HCT116 (cell line): Measurements from ENCODE around the gene STC2. TPM values are rescaled to one million over a fixed set of nuclear protein-coding genes. Genes with fewer than 3 reads are reported as not detected.
"Not testable (repeated sequence)": the region's sequence is repeated elsewhere in the genome, so short reads cannot be mapped to it uniquely, and the experiment has no call there.

Source experiments
- ATAC-seq: fragments of 200-7000 bp; cut with Tn5 transposase; 2 replicates; pipeline ENCODE4 v1.9.1; 2020; ENCODE audit warnings: mild to moderate bottlenecking, moderate library complexity
- BruUV-seq: library from RNA; stranded (reverse); fragments of 400-500 nt; replicated peaks from 2 replicates; lab custom pipeline; 2021; lab: Mats Ljungman, UMichigan
- CTCF ChIA-PET: fragments of 300-600 bp; sonication (Branson Sonifier 250); formaldehyde crosslinking; loops from one replicate; lab custom pipeline; 2021; ENCODE audit warnings: antibody characterized with exemption; lab: Charles Lee
- POLR2A ChIA-PET: fragments of 300-600, 350-600 bp; sonication (Branson Sonifier 250); formaldehyde crosslinking; loops from one replicate; lab custom pipeline; 2021; ENCODE audit warnings: antibody characterized with exemption; lab: Charles Lee
- RAD21 ChIA-PET, 2 experiments: fragments of 300-600 bp; sonication (Branson Sonifier 250); formaldehyde crosslinking; loops; one replicate each; lab custom pipeline; 2023; ENCODE audit warnings: low total read pairs in 2 of 2; ENCODE audit not compliant: uncharacterized antibody in 2 of 2, unreplicated experiment in 2 of 2, low non-redundant PET in 1 of 2; lab: Charles Lee
- DNase-seq: peaks from one replicate; pipeline ENCODE4 v3.0.0-alpha.2; 2010; ENCODE audit warnings: low read depth, low spot score
- H2AFZ ChIP-seq: fragments of 200-600 bp; shearing (Covaris generic), sonication (generic); 2 replicates; pipeline ENCODE4 v1.6.1; 2017; ENCODE audit warnings: low read depth, mixed run types, mixed read lengths, antibody characterized with exemption, low read length; ENCODE audit not compliant: poor library complexity, severe bottlenecking
- H3K27ac ChIP-seq: 2 replicates; pipeline ENCODE4 v1.5.1; 2012; ENCODE audit warnings: low read depth, low read length
- H3K27me3 ChIP-seq: fragments of 200-600 bp; sonication (generic); 2 replicates; pipeline ENCODE4 v1.6.1; 2016; ENCODE audit warnings: mixed run types, low read length, mixed read lengths; ENCODE audit not compliant: insufficient read depth
- H3K36me3 ChIP-seq, 2 experiments: fragments of 200-500 bp in 1 of 2; fragments of 200-600 bp in 1 of 2; sonication (Bioruptor generic) in 1 of 2; sonication (generic) in 1 of 2; 2 replicates each; pipeline versions ENCODE4 v1.5.1 to v1.6.1; 2014 to 2016; ENCODE audit warnings: low read length in 2 of 2, inconsistent platforms in 1 of 2, mixed read lengths in 1 of 2, mixed run types in 1 of 2; ENCODE audit not compliant: insufficient read depth in 2 of 2, control insufficient read depth in 1 of 2
- H3K4me1 ChIP-seq, 2 experiments: fragments of 200-600 bp in 1 of 2; sonication (generic) in 1 of 2; 2 replicates each; pipeline versions ENCODE4 v1.5.1 to v1.6.1; 2012 to 2017; ENCODE audit warnings: low read length in 2 of 2, inconsistent platforms in 1 of 2, mild to moderate bottlenecking in 1 of 2, mixed read lengths in 1 of 2, mixed run types in 1 of 2, moderate library complexity in 1 of 2; ENCODE audit not compliant: insufficient read depth in 2 of 2, control insufficient read depth in 1 of 2
- H3K4me2 ChIP-seq: fragments of 200-600 bp; sonication (generic); 2 replicates; pipeline ENCODE4 v1.6.1; 2017; ENCODE audit warnings: mixed run types, low read length, mixed read lengths
- H3K4me3 ChIP-seq, 2 experiments: fragments of 200-600 bp in 1 of 2; sonication (generic) in 1 of 2; replicated peaks in 1 of 2; 2 replicates each; pipeline ENCODE4 v1.5.1; 2011 to 2016; ENCODE audit warnings: low read length in 2 of 2, control low read depth in 1 of 2, low read depth in 1 of 2, mild to moderate bottlenecking in 1 of 2, mixed read lengths in 1 of 2, mixed run types in 1 of 2
- H3K79me2 ChIP-seq: fragments of 200-600 bp; sonication (generic); 2 replicates; pipeline ENCODE4 v1.6.1; 2017; ENCODE audit warnings: mild to moderate bottlenecking, mixed run types, low read length, moderate library complexity, mixed read lengths; ENCODE audit not compliant: insufficient read depth
- H3K9ac ChIP-seq: fragments of 200-600 bp; sonication (generic); 2 replicates; pipeline ENCODE4 v1.6.1; 2016; ENCODE audit warnings: low read length, mixed read lengths
- H3K9me2 ChIP-seq: fragments of 200-600 bp; sonication (generic), shearing (Covaris generic); 2 replicates; pipeline ENCODE4 v1.6.1; 2017; ENCODE audit warnings: mixed run types, mild to moderate bottlenecking, moderate library complexity; ENCODE audit not compliant: insufficient read depth
- H3K9me3 ChIP-seq, 2 experiments: fragments of 200-500 bp in 1 of 2; fragments of 200-600 bp in 1 of 2; sonication (Bioruptor generic) in 1 of 2; sonication (generic) in 1 of 2; 2 replicates each; pipeline ENCODE4 v1.6.1; 2014 to 2017; ENCODE audit warnings: low read length in 2 of 2, mixed read lengths in 2 of 2, inconsistent platforms in 1 of 2, low read depth in 1 of 2, mild to moderate bottlenecking in 1 of 2, mixed run types in 1 of 2, moderate library complexity in 1 of 2; ENCODE audit not compliant: control insufficient read depth in 1 of 2, insufficient read depth in 1 of 2
- H4K20me1 ChIP-seq: fragments of 200-600 bp; sonication (generic), shearing (Covaris generic); 2 replicates; pipeline ENCODE4 v1.6.1; 2017; ENCODE audit warnings: mixed run types, mild to moderate bottlenecking, moderate library complexity; ENCODE audit not compliant: insufficient read depth
- CTCF ChIP-seq, 3 experiments: fragments of 200-600 bp in 1 of 3; sonication (generic) in 1 of 3; IDR thresholded peaks in 2 of 3; conservative IDR thresholded peaks in 1 of 3; 2 replicates each; pipeline ENCODE4 v1.5.1; 2012 to 2017; ENCODE audit warnings: low read depth in 2 of 3, low read length in 2 of 3, antibody characterized with exemption in 1 of 3, borderline replicate concordance in 1 of 3, control low read depth in 1 of 3, mild to moderate bottlenecking in 1 of 3, mixed read lengths in 1 of 3, mixed run types in 1 of 3, moderate library complexity in 1 of 3; ENCODE audit not compliant: insufficient read depth in 1 of 3
- TCF7L2 ChIP-seq: IDR thresholded peaks from 2 replicates; pipeline ENCODE4 v1.7.0; 2011; ENCODE audit warnings: borderline replicate concordance, inconsistent platforms; ENCODE audit not compliant: insufficient read depth, insufficient read length; ENCODE audit errors: extremely low read depth
- intact Hi-C: fragments of 100-400 bp; cut with micrococcal nuclease; formaldehyde crosslinking; loops from 2 replicates; pipeline ENCODE4 v1.10.0; 2022
- total RNA-seq: library from RNA; stranded (reverse); gene quantifications from one replicate; pipeline ENCODE4 v1.2.1, GENCODE V29; 2021; ENCODE audit not compliant: unreplicated experiment

The STC2 gene
- total RNA-seq, 1 experiment from 2014 or later = 97.3 TPM

- H3K9me3 ChIP-seq = no peaks in the 10 kb centered on the region
- TF ChIP-seq TCF7L2 (no peak), CTCF (IDR thresholded peaks at IDR 0.05 in 2 of 3, conservative IDR thresholded peaks at IDR 0.05 in 1 of 3; ENCODE audit: borderline replicate concordance in 1 of 3, insufficient read depth in 1 of 3, low read depth in 2 of 3, low read length in 2 of 3) (no peak)
- no peak overlapping the region for H2AFZ ChIP-seq
- H3K4me2 ChIP-seq = no peak overlapping the region
- no peak for ATAC-seq
- H3K9me2 ChIP-seq = no peaks in the 10 kb centered on the region
- BruUV-seq = no TSS peak
- H3K4me1 ChIP-seq = no peaks in the 10 kb centered on the region
- H4K20me1 ChIP-seq = no peaks in the 10 kb centered on the region
- H3K27me3 ChIP-seq = no peaks in the 10 kb centered on the region
- ChIA-PET CTCF (no interaction called here), RAD21 (no interaction called here), POLR2A (no interaction called here)
- H3K27ac ChIP-seq = no peak overlapping the region
- no peak overlapping the region for H3K9ac ChIP-seq
- no peaks in the 10 kb centered on the region for H3K79me2 ChIP-seq
- no peak overlapping the region for H3K4me3 ChIP-seq
- no peaks in the 10 kb centered on the region for H3K36me3 ChIP-seq
- intact Hi-C loops = no loop called here
- DNase-seq = no peak
Measured at GRCh38 chr5:173371400-173371799, 43.2 kb upstream of the STC2 start.

GRCh38 chr5:173363406-173363805, 35.2 kb upstream of the STC2 start:
- CTCF ChIA-PET, H3K79me2 ChIP-seq, RAD21 ChIA-PET, H3K27ac ChIP-seq, H3K4me3 ChIP-seq, POLR2A ChIA-PET, H3K36me3 ChIP-seq, ATAC-seq, H3K27me3 ChIP-seq, H4K20me1 ChIP-seq, H3K9ac ChIP-seq, BruUV-seq, H3K9me2 ChIP-seq, H2AFZ ChIP-seq, intact Hi-C loops, H3K9me3 ChIP-seq, H3K4me2 ChIP-seq, DNase-seq, H3K4me1 ChIP-seq: not testable (repeated sequence)
